RCC 7860 (cell line): ENCODE results near the gene CTAGE8.
"Not testable (repeated sequence)": the region's sequence is repeated elsewhere in the genome, so short reads cannot be mapped to it uniquely, and the experiment has no call there.

Experiments
- DNase-seq: peaks from one replicate; pipeline ENCODE4 v3.0.0-alpha.2; 2015; ENCODE audit warnings: low spot score
- FAIRE-seq: peaks from 2 replicates; lab custom pipeline; 2012; peaks lifted over from hg19 to GRCh38; lab: Jason Lieb, UNC

CTAGE8 gene

GRCh38 chr7:144269188-144269587, at the start of gene CTAGE8:
CTAGE8 (minus strand) TSS chr7:144269288; CDS start chr7:144269250, 38 bp downstream.
- not testable (repeated sequence) for DNase-seq, FAIRE-seq

- peak; percentile 21 for FAIRE-seq
- not testable (repeated sequence) for DNase-seq
Observed at GRCh38 chr7:144317537-144317936, 48.4 kb upstream of the CTAGE8 start.

- not testable (repeated sequence) for DNase-seq, FAIRE-seq
Observed at GRCh38 chr7:144311872-144312469, 42.9 kb upstream of the CTAGE8 start, which contains the start of gene OR2A1. OR2A1 (plus strand) TSS chr7:144312419; CDS start chr7:144318125, 5,706 bp downstream.

- not testable (repeated sequence) for FAIRE-seq, DNase-seq
Observed at GRCh38 chr7:144311218-144311617, 42.1 kb upstream of the CTAGE8 start.

GRCh38 chr7:144309702-144310101, 40.6 kb upstream of the CTAGE8 start:
- not testable (repeated sequence) for DNase-seq, FAIRE-seq

- DNase-seq, FAIRE-seq: not testable (repeated sequence)
Observed at GRCh38 chr7:144305156-144305555, 36.1 kb upstream of the CTAGE8 start.

GRCh38 chr7:144303607-144304006, 34.5 kb upstream of the CTAGE8 start:
- FAIRE-seq, DNase-seq: not testable (repeated sequence)

- DNase-seq, FAIRE-seq: not testable (repeated sequence)
Observed at GRCh38 chr7:144302578-144303303, 33.7 kb upstream of the CTAGE8 start.

- DNase-seq, FAIRE-seq: not testable (repeated sequence)
Observed at GRCh38 chr7:144293794-144294499, 24.9 kb upstream of the CTAGE8 start.

- FAIRE-seq = not testable (repeated sequence)
- DNase-seq = peak; percentile 3
Observed at GRCh38 chr7:144292384-144293161, 23.5 kb upstream of the CTAGE8 start.

- DNase-seq = peak; percentile 48
- not testable (repeated sequence) for FAIRE-seq
Observed at GRCh38 chr7:144291607-144292006, 22.5 kb upstream of the CTAGE8 start.

GRCh38 chr7:144287171-144287784, 18.2 kb upstream of the CTAGE8 start:
- not testable (repeated sequence) for DNase-seq
- peak; percentile 65 for FAIRE-seq

GRCh38 chr7:144283716-144284115, 14.6 kb upstream of the CTAGE8 start:
- DNase-seq, FAIRE-seq: not testable (repeated sequence)

- FAIRE-seq, DNase-seq: not testable (repeated sequence)
Observed at GRCh38 chr7:144282490-144282889, 13.4 kb upstream of the CTAGE8 start.

- DNase-seq, FAIRE-seq: not testable (repeated sequence)
Observed at GRCh38 chr7:144281981-144282380, 12.9 kb upstream of the CTAGE8 start.

GRCh38 chr7:144280010-144280409, 10.9 kb upstream of the CTAGE8 start:
- FAIRE-seq, DNase-seq: not testable (repeated sequence)

- FAIRE-seq = not testable (repeated sequence)
Observed at GRCh38 chr7:144275281-144275680, 6.2 kb upstream of the CTAGE8 start.

GRCh38 chr7:144264692-144265091, 4.4 kb downstream of the CTAGE8 start, which contains the start of gene OR2A7:
OR2A7 (minus strand) TSS chr7:144264792; CDS start chr7:144259628, 5,164 bp downstream.
- DNase-seq, FAIRE-seq: not testable (repeated sequence)

More at GRCh38 chr7:144275281-144275680, 6.2 kb upstream of the CTAGE8 start:
- not testable (repeated sequence) for DNase-seq

- FAIRE-seq, DNase-seq: not testable (repeated sequence)
Observed at GRCh38 chr7:144262128-144262527, 7.0 kb downstream of the CTAGE8 start.
